Lower lobe of right lung (tissue), 2 donors: ENCODE data around the gene MDP1. TPM values are rescaled to one million over a fixed set of nuclear protein-coding genes. Genes with fewer than 3 reads are reported as not detected.

Source experiments
- ATAC-seq, 2 donors: fragments of 200-7000 bp; cut with Tn5 transposase; one replicate each; pipeline ENCODE4 v1.9.1; 2020 to 2022; ENCODE audit warnings: mild to moderate bottlenecking in 2 of 2, moderate library complexity in 2 of 2
- DNase-seq: peaks from one replicate; pipeline ENCODE4 v3.0.0-alpha.2; 2020
- H3K27ac ChIP-seq: fragments of 200-600 bp; one replicate; pipeline ENCODE4 v1.8.0; 2022
- H3K27me3 ChIP-seq: fragments of 200-600 bp; one replicate; pipeline ENCODE4 v1.8.0; 2022; ENCODE audit warnings: low read depth
- H3K36me3 ChIP-seq: fragments of 200-600 bp; one replicate; pipeline ENCODE4 v1.8.0; 2022; ENCODE audit warnings: mild to moderate bottlenecking
- H3K4me1 ChIP-seq: fragments of 200-600 bp; one replicate; pipeline ENCODE4 v1.8.0; 2022
- H3K4me3 ChIP-seq: fragments of 200-600 bp; one replicate; pipeline ENCODE4 v1.8.0; 2022; ENCODE audit warnings: mild to moderate bottlenecking
- H3K9me3 ChIP-seq: fragments of 200-600 bp; one replicate; pipeline ENCODE4 v1.8.0; 2022
- CTCF ChIP-seq: fragments of 200-600 bp; IDR thresholded peaks from one replicate; pipeline ENCODE4 v1.8.0; 2022; ENCODE audit warnings: antibody characterized with exemption, mild to moderate bottlenecking
- intact Hi-C: fragments of 100-400 bp; cut with DNase I; formaldehyde crosslinking; loops from one replicate; pipeline ENCODE4 v1.11.0; 2022
- total RNA-seq: library from RNA; stranded (reverse); fragmentation: NEBNext Ultra II Directional; extraction: Animal tissue kit (Norgen Biotek cat#: 25700); gene quantifications from one replicate; pipeline ENCODE4 v1.2.1, GENCODE V29; 2021
- donor health status: DM: no; HTN: yes; CAD: no; lungs with severe emphysema.

The MDP1 gene
- total RNA-seq, 1 donor from 2014 or later: 13.3 TPM

- intact Hi-C loops: no loop called here
- Histone ChIP-seq H3K27ac (peak within 1 kb of the TSS; percentile 96), H3K4me1 (peaks cover 33% of the 10 kb centered on the region), H3K4me3 (peak within 1 kb of the TSS; percentile 75), H3K9me3 (no peaks in the 10 kb centered on the region), H3K36me3 (peaks cover 46% of the 10 kb centered on the region), H3K27me3 (no peaks in the 10 kb centered on the region)
- ATAC-seq: peak; percentile 95
- no peak for TF ChIP-seq CTCF
- peak; percentile 99 for DNase-seq
Observed at GRCh38 chr14:24212924-24213865, 2.7 kb downstream of the MDP1 start, which contains the start of gene CHMP4A. TSS of gene CHMP4A (minus strand) at chr14:24213488. CDS start at chr14:24213439, 49 bp downstream.

GRCh38 chr14:24211311-24211710 is 4.6 kb downstream of the MDP1 start:
- TF ChIP-seq CTCF: no peak
- no peak for DNase-seq
- Histone ChIP-seq H3K27me3 (no peaks in the 10 kb centered on the region), H3K27ac (no peak overlapping the region), H3K36me3 (peaks cover 51% of the 10 kb centered on the region), H3K4me1 (peaks cover 31% of the 10 kb centered on the region), H3K4me3 (no peak overlapping the region), H3K9me3 (no peaks in the 10 kb centered on the region)
- no peak for ATAC-seq
- intact Hi-C loops: no loop called here

GRCh38 chr14:24207625-24208024 is 8.2 kb downstream of the MDP1 start:
- DNase-seq (no peak), ATAC-seq (no peak)
- H3K27me3 ChIP-seq: no peaks in the 10 kb centered on the region
- peaks cover 6% of the 10 kb centered on the region for H3K4me1 ChIP-seq
- no peak overlapping the region for H3K27ac ChIP-seq
- H3K9me3 ChIP-seq: no peaks in the 10 kb centered on the region
- H3K36me3 ChIP-seq: peaks cover 71% of the 10 kb centered on the region
- intact Hi-C loops: no loop called here
- TF ChIP-seq CTCF: no peak
- H3K4me3 ChIP-seq: no peak overlapping the region

GRCh38 chr14:24207104-24207551 is 8.7 kb downstream of the MDP1 start:
- DNase-seq (no peak), ATAC-seq (no peak)
- Histone ChIP-seq H3K27me3 (no peaks in the 10 kb centered on the region), H3K4me3 (no peak overlapping the region), H3K36me3 (peaks cover 71% of the 10 kb centered on the region), H3K27ac (no peak overlapping the region), H3K9me3 (no peaks in the 10 kb centered on the region), H3K4me1 (peaks cover under 1% of the 10 kb centered on the region)
- TF ChIP-seq CTCF: no peak
- intact Hi-C loops: no loop called here

GRCh38 chr14:24206260-24207103 is 9.4 kb downstream of the MDP1 start:
- no peaks in the 10 kb centered on the region for H3K4me1 ChIP-seq
- no peaks in the 10 kb centered on the region for H3K27me3 ChIP-seq
- no peak overlapping the region for H3K4me3 ChIP-seq
- no peak for ATAC-seq
- TF ChIP-seq CTCF: no peak
- intact Hi-C loops: no loop called here
- no peaks in the 10 kb centered on the region for H3K9me3 ChIP-seq
- peaks cover 73% of the 10 kb centered on the region for H3K36me3 ChIP-seq
- DNase-seq: no peak
- H3K27ac ChIP-seq: no peak overlapping the region
